GM21619 (cell line): ENCODE data around the gene DUS2.
"Not testable (repeated sequence)": the region's sequence is repeated elsewhere in the genome, so short reads cannot be mapped to it uniquely, and the experiment has no call there.

Source experiments
- ATAC-seq: cut with Tn5 transposase; IDR thresholded peaks from one replicate; pipeline ENCODE4 v1.9.1; 2021; ENCODE audit not compliant: unreplicated experiment

DUS2 gene

DNA sequence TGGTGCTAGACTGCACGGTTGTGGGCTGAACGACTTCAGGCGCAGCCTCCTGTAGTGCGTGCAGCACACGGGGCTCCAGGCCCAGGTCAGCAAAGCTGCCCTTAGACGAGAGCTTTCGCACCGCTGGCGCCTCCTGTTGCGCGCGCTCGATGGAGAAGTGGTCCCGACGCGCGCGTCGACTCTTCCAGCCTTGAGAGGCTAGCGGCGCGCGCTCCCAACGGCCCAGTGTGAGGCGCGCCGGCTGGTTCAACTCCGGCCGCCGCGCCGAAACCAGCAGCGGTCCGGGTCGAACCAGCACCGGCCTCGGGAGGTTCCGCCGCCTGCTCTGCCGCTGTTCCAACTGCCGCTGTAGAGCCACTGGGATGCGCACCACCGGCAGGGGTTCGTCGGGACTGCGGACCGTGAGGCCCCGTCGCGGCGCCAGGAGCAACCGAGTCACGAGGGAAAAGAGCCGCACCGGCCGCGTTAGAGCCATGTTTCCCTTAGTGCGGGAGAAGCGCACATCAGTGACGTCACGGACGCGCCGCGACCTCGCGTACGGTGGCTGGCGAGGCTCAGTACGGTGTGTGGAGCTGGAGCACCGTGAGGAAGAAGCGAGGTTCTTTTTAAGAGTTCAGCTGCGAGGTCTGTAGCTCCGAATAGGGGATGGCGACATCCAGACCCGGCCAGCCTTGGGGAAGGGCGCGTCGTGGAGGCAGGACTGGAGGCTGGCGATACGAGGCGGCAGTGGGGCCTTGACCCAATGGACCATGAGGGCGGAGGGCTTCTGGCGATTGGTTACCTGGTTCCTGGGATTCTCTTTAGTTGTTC lies at the start of gene DUS2, which contains the start of gene DDX28:
Gene DUS2 (plus strand): TSS at position 557 of the 810 bp plus-strand sequence. CDS start 14,740 bp downstream, outside the sequence.
Gene DDX28 (minus strand): TSS at position 505 of the 810 bp plus-strand sequence. CDS start 30 bp downstream, at position 475.
- ATAC-seq: peak; percentile 53

DNA sequence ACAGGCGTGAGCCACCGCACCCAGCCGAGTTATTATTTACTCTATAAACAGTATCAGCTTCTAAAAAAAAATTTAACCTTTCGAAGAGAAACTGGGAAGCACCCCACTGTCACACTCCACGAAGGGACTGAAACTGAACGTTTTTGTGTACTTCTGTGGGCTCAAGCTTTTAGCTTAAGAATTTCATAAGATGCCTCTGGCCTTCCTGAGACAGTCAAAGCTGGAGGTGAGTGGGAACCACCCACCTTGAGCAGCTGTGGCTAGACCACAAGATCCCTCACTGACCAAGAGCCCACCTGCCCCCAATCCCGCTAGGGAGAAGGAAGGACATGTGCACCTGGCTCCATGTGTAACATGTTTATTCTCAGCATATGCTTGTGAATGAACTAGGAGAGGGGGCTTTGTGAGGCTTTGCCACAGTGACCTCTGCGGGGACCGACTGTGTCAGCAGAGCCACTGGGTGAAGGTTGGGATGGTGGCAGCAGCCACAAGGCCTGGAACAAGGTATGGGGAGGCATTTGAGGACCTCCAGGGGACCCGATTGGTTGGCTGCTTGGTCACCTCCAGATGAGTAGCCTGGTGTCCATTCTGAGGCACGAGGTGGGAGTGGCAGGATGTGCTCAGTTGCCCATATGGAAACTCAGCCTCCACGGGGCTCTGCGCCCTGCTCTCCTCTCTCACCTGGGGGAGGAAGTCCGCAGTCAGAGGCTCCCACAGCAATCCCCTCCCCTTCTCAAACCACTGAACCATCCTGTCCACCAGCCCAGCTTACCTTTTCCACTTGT lies 47.6 kb upstream of the DUS2 start:
- ATAC-seq: no peak

DNA sequence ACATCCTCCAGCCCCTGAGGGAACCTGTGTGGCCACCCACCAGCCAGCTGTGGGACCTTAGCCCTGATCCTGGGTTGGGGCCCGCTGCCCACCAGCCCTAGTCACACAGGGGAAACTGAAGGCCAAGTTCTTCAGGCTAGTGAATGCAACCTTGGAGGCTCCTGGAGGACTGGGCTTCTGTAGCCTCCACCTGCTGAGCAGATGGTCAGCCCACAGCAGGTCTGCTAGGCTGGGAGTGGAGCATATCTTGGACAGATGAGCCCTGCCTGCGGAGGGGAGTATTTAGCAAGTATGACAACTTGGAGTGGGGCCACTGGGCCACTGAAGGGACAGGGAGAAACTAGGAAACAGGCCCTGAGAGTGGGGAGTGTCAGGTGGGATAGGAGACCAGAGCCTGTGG lies 46.9 kb upstream of the DUS2 start:
- no peak for ATAC-seq

DNA sequence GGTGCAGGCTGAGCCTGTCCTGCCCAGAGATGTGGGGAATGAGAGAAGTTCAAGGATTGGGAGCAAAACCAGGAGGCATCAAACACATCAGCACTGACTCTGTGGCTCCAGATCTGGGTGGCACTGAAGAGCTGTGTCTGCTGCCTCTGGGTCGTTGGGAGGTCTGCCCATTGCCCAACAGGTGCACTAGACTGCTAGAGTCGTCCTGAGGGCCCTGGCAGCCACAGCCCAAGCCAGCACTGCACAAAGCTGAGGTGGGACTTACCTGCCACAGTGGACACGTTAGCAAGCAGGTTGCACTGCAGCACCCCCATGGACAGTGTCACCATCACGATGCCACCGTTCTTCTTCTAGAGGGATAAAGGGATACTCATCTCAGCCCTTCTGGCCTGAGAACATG lies 46.1 kb upstream of the DUS2 start:
- no peak for ATAC-seq

DNA sequence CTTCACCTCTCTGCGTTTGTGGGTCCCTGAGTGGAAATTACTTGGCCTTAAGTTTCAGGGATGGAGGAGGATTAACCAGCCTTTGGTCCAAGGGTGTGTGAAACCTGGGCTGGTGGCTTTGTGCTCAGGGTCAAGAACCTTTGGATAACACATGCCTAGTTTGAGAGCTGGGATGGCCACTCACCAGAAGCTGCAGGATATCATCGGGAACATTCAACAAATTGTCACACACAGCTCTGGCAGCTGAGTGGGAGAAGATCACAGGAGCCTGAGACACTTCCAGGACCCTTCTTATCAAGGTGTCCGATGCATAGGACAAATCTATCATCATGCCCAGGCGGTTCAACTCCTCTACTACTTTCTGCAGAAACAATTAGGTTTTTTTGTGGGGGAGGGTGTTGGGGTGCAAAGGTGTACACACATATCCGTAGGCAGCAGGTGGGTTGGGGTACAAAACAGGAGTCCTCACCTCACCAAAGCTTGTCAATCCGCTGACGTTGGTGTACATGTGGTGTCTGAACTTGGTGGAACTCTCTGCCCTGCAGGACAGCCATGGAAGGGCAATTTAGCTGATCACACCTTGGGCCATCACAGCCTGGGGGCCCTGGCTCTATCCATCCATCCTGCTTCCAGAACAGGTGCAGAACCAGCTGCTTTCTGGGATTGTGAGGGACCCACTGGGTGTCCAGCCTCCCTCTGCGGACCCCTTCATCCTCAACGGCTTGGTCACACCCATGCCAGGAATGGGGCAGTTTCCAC lies 45.4 kb upstream of the DUS2 start:
- ATAC-seq: no peak

DNA sequence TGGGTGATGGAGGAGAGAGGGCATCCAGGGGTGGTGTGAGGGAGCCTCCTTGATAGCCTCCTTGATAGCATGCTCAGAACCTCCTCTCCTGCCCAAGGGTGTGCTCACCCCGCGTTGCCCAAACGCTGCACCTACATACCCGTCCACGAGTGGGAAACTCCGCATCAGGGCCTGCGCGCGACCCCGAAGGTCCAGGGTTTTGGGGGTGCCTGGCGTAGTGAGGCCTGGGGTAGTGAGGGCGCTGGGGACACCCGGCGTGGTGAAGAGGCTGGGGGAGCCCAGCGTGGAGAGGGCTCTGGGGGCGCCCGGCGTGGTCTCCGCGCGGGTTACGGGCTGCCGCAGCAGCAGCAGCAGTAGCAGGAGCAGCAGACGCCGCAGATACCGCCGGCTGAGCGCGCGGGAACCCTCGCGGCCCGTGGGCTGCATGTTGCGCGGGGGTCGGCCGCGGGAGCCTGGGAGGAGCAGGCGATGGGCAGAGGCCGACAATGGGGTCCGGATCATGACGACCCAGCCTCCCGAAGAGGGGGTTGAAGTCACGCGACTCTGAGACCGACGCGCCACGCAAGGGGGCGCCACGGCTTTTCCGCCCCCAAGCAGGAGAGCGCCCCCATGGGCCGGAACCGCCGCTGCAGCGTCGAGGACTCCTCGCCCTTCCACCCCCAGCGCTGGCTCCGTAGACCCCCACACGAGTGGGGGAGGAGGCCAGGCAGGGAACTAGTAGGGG lies 43.0 kb upstream of the DUS2 start, which contains the start of gene DPEP3:
Gene DPEP3 (minus strand): TSS at position 545 of the 724 bp plus-strand sequence. CDS start 119 bp downstream, at position 426.
- ATAC-seq: no peak

DNA sequence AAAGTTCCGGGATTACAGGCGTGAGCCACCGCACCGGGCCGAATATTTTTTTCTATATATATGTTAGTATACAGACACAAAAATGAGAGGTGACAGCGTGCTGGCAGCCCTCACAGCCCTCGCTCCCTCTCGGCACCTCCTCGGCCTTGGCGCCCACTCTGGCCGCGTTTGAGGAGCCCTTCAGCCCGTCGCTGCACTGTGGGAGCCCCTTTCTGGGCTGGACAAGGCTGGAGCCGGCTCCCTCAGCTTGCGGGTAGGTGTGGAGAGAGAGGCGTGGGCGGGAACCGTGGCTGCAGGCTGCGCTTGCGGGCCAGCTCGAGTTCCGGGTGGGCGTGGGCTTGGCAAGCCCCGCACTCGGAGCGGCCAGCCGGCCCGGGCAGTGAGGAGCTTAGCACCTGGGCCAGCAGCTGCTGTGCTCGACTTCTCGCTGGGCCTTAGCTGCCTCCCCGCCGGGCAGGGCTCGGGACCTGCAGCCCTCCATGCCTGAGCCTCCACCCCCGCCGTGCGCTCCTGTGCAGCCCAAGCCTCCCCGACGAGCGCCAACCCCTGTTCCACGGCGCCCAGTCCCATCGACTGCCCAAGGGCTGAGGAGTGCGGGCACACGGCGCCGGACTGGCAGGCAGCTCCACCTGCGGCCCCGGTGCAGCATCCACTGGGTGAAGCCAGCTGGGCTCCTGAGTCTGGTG lies 40.9 kb upstream of the DUS2 start:
- no peak for ATAC-seq

DNA sequence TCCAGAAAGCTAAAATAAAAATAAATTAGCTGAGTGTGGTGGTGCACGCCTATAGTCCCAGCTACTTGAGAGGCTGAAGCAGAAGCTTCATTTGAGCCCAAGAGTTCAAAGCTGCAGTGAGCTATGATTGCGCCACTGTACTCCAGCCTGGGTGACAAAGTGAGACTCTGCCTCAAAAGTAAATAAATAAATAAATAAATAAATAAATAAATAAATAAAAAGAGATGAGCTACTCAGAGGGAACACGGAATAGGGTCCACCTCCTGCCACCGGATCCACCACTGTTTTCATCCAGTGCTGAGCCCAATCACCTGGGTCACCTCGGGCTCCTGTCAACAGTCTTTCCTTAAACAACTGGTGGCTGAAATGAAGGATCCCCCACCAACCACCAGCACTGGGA lies 36.1 kb upstream of the DUS2 start:
- ATAC-seq: no peak

DNA sequence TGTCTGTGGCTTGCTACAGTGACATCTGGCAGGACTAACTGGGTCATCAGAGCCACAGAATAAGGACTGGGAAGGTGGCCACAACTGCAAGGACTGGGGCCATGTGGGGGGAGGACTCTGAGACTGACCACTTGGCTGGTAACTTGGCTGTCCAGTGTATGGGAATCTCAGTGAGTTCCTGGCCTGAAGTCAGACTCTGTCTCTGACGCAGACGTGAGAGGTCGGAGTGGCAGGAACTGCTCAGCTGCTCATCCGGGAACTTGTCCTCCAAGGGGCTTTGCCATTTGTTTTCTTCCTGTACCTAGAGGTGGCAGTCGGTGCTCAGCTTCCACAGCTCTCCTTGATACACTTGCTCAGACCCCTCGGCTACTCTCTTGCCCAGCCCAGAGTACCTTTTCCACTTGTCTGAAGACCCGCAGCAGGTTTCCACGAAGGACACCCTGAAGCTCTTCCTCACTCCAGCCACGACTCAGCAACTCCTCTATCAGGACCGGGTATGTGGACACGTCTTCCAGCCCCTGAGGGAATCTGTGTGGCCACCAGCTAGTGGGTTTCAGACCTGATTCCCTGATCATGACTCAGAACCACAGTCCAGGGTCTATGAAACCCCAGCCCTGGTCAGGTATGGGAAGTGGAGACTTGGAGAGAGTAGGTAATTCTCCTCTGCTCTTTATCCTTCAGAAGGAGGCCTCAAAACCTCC lies 35.5 kb upstream of the DUS2 start:
- ATAC-seq: no peak

DNA sequence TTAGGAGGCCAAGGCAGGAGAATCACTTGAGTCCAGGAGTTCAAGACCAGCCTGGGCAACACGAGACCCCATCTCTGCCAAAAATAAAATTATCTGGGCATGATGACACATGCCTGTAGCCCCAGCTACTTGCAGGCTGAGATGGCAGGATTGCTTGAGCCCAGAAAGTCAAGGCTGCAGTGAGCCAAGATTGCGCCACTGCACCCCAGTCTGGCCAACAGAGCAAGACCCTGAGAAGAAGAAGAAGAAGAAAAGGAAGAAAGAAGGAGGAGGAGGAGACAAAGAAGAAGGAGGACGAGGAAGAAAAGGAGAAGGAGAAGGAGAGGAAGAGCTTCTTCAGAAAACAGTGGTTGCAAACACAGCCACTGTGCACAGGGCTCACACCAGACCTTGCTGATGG lies 34.4 kb upstream of the DUS2 start:
- no peak for ATAC-seq

DNA sequence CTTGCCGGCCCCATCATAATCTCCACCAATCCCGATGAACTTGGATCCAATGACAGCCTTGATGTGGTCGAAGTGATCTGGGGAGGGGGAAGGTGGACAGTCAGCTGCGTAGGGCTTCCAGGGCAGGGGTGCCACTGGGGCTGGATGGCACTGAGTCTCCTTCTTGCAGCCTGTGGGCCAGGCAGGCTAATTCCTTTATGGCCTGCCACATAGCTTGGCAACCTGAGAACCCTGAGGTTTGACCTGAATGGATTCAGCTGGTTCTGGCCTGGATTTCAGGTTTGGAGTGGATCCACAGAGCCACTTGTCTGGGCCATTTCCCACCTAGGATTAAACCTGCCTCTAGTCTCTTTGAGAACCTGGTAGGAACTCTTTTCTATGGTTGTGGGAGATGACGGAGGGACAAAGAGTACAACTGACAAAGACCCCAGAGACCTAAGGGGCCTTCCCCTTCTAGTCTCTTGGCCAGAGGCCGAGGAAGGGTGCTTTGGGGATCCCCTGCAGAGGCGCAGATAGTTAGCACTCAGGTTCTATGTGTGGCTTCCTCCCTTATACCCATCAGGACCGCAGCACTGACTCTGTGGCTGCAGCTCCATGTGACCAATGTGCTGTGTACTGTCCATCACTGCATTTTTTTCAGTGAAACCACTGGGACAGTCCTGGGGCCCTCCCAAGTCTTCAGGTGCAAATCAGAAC lies 33.6 kb upstream of the DUS2 start:
- ATAC-seq: no peak

DNA sequence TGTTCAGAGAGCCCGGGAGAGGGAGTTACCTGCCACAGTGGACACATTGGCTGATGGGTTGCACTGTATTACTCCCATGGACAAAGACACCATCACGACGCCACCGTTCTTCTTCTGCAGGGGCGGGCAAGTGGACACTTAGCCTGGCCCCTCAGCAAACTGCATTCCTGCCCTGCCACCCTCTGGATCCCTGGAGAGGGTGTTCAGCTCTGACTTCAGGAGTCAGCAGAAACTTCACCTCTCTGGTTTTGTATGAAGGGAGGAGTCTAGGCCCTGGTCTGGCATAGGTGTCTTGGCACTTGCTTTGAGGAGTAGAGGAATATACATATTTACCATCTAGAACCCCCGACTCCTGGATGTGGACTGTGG lies 33.1 kb upstream of the DUS2 start:
- no peak for ATAC-seq

DNA sequence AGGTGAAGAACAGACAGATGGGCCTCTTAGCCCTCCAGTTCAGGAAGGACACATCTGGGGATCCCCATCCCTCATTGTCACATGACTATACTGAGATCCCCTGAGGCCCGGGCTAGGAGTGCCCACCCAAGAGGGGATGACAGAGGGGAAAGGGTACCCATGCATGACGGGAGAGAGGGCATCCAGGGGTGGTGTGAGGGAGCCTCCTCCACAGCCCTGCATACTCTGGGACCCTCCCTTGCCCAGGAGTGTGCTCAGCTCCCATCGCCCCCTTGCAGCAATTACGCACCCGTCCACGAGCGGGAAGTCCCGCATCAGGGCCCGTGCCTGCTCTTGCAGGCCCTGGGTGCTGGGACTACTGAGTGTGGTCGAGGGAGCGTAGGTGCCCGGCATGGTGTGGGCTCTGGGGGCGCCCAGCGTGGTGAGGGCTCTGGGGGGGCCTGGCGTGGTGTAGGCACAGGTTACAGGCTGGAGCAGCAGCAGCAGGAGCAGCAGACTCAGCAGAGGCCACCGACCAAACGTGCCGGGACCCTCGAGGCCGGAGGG lies 30.4 kb upstream of the DUS2 start:
- ATAC-seq: no peak

DNA sequence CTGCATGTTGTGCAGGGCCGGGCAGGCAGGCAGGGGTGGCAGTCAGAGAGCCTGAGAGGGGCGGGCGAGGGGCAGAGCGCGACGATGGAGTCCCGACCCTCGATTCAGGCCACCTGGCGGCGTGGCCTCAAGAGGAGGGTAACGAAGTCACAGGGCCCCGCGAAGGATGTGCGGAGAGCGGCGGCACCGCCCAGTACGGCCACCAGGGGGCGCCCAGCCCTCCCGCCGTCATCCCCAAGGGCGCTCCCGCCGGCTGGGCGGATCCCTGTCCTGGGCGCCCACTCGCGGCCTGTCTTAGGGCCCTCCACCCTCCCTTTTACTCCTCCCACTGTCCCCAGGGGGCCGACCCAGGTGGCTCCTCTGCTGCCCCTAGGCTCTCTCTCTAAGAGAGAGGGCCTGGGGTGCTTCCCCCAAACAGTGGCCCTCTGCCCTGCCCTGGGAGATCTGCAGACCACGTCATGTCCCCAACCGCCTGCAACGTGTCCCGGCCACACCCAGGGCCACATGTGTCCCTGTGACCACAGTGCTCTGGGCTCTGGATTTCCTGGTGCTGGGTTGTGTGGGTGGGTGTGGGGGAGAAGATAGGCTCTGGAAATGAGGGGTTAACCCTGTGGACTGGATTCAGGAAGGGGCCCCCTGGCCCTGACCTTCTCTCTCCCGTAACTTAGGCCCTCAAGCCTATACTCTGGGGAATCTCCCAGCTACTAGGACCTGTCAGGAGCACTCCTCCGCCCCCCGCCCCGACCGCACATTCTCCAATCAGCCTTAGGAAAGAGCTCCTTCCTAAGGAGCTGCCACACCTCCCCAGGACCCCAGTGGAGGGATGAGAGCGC lies 29.7 kb upstream of the DUS2 start:
- peak; percentile 56 for ATAC-seq

DNA sequence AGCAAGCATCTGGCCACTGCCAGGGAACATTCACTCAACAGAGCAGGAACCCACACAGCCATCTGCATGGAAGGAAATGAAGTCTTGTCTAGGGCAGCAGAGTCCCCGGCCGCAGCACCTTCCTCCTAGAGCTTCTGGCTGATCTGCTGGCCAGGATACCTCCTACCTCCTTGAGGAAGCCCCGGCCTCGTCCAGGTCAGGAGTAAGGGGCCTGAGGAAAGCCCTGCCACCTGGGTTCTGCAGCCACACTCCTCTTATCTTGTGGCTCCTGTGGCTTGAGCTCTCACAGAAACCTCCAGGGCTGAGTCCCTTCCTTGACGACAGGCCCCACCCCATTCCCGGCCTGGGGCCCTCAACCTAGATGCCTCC lies 29.1 kb upstream of the DUS2 start:
- not testable (repeated sequence) for ATAC-seq

DNA sequence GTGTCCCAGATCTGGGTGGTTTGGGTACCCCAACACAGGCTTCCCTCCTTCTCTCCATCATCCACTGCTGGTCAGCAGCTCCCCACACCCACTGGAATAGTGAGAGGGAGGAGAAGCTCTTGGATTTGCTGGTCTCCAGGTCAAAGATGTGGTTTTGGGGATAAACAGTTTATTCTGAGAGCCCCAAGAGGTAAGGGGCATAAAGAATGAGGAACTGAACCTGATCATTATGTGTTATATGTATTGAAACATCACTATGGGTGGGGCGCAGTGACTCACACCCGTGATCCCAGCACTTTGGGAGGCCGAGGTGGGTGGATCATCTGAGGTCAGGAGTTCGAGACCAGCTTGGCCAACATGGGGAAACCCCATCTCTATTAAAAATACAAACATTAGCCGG lies 27.7 kb upstream of the DUS2 start:
- ATAC-seq: no peak

DNA sequence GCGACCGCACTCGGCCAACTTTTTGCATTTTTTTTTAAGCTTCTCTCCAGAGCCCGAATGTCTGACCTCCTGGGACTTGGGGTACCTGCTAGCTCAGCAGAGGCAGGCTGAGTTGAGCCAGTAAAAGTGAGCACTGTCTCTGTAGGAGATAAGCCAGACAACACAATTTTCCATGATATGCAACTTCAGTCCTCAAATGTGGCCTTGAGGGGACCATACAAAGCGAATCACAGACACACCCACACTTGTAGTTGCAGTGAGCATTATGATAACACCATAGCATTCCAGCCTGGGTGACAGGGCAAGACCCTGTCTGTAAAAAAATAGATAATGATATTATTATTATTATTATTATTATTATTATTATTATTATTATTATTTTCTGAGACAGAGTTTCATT lies 26.4 kb upstream of the DUS2 start:
- ATAC-seq: no peak
